ENCODE data around the gene FMNL2. TPM values are rescaled to one million over a fixed set of nuclear protein-coding genes. Genes with fewer than 3 reads are reported as not detected.

The FMNL2 gene
- total RNA-seq, 1 experiment from 2014 or later = 28.1 TPM

DNA sequence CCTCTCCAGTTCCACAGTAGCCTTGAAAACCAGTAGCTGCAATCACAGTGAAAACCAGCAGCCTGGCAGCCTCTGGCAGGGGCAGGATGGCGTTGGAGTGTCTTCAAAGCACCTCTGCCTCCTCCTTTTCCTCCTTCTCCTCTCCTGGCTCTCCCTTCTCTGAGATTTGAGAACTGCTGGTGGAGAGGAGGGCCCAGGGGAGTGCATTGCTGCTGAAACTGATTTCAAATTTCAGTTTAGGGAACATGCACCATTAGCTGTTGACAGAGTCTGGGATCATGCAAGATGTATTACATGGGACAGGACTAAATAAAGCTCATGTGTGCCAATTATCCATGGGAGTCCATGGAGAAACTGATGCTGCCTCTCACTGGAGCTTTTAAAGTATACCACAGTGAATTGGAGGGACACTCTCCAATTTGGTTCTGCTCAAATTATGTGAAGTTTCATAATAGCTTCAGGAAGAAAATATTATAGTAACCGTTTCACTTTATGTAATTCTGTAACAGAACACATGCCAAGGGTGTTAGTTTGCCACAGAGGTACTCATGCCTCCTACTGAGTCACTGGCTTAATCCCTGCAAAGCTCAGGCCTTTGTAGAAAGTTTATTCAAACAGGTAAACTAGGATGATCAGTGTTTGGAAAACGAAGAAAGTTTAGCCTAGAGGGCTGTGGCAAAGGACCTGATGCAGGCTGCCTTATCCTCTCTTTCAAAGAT lies 236.2 kb downstream of the FMNL2 start (continued):
- no peak for TF ChIP-seq SRF (IDR thresholded peaks at IDR 0.05; ENCODE audit: low read depth)

DNA sequence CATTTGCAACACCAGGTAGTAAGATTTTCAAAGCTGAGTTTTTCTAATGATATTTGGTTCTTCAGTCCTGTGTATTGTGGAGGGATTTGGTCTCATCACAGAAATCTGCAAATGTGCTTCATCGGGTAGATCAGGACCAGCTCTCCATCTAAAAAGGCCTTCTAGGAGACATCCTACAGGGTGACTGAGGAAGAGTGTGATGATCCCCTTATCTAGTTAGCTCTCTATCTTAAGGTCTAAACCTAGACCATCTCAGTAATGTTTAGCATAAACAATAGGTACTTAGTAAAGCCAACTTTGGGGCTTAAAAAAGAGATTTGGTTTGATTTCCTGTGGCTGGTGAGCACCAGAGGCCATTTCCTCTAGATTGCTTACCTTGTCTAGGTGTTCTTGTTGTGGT lies 237.1 kb downstream of the FMNL2 start:
- Histone ChIP-seq H3K4me1 (ENCODE audit: control insufficient read depth in 1 of 2, insufficient read depth in 2 of 2, low read length in 2 of 2) (peaks cover 0 to 5% of the 10 kb centered on the region in 2 experiments; a peak in 2 of 4 replicates), H3K4me2 (ENCODE audit: low read length) (no peak overlapping the region), H3K36me3 (ENCODE audit: control insufficient read depth in 1 of 2, insufficient read depth in 2 of 2, low read length in 2 of 2) (no peaks in the 10 kb centered on the region), H3K27me3 (ENCODE audit: insufficient read depth, low read length) (no peaks in the 10 kb centered on the region), H3K27ac (ENCODE audit: low read depth, low read length) (no peak overlapping the region), H3K9me3 (ENCODE audit: control insufficient read depth in 1 of 2, insufficient read depth in 1 of 2, low read depth in 1 of 2, low read length in 2 of 2) (no peaks in the 10 kb centered on the region), H4K20me1 (ENCODE audit: insufficient read depth) (no peaks in the 10 kb centered on the region), H3K4me3 (replicated peaks in 1 of 2; ENCODE audit: low read depth in 1 of 2, low read length in 2 of 2) (no peak overlapping the region), H2AFZ (ENCODE audit: low read depth, low read length, poor library complexity, severe bottlenecking) (no peak overlapping the region), H3K9ac (ENCODE audit: low read length) (no peak overlapping the region), H3K9me2 (ENCODE audit: insufficient read depth) (no peaks in the 10 kb centered on the region), H3K79me2 (ENCODE audit: insufficient read depth, low read length) (no peaks in the 10 kb centered on the region)
- DNase-seq (ENCODE audit: low read depth, low spot score) (no peak), ATAC-seq (no peak)
- ChIA-PET RAD21 (ENCODE audit: low non-redundant PET in 1 of 2, low total read pairs in 2 of 2, uncharacterized antibody in 2 of 2, unreplicated experiment in 2 of 2) (no interaction called here), CTCF (no interaction called here), POLR2A (no interaction called here)
- no TSS peak for BruUV-seq (replicated peaks)
- TF ChIP-seq ZFX (IDR thresholded peaks at IDR 0.05) (no peak), CBX3 (IDR thresholded peaks at IDR 0.05; ENCODE audit: low read depth) (no peak), SRF (IDR thresholded peaks at IDR 0.05; ENCODE audit: low read depth) (no peak), ELF1 (IDR thresholded peaks at IDR 0.05; ENCODE audit: borderline replicate concordance, low read depth) (no peak), TCF7L2 (IDR thresholded peaks at IDR 0.05; ENCODE audit: borderline replicate concordance, extremely low read depth, insufficient read depth, insufficient read length) (no peak), POLR2AphosphoS5 (IDR thresholded peaks at IDR 0.05; ENCODE audit: low read depth, low read length) (no peak), YY1 (IDR thresholded peaks at IDR 0.05; ENCODE audit: extremely low read depth, insufficient replicate concordance, low read depth, low read length) (no peak), SP1 (IDR thresholded peaks at IDR 0.05; ENCODE audit: low read depth) (no peak), RAD21 (IDR thresholded peaks at IDR 0.05; ENCODE audit: low read depth) (no peak), EGR1 (IDR thresholded peaks at IDR 0.05; ENCODE audit: low read depth) (no peak), EZH2phosphoT487 (IDR thresholded peaks at IDR 0.05; ENCODE audit: borderline replicate concordance) (no peak), JUND (IDR thresholded peaks at IDR 0.05) (no peak), FOSL1 (IDR thresholded peaks at IDR 0.05; ENCODE audit: low read depth) (no peak), EZH2 (IDR thresholded peaks at IDR 0.05) (no peak)
- TF ChIP-seq, protein P1, sequence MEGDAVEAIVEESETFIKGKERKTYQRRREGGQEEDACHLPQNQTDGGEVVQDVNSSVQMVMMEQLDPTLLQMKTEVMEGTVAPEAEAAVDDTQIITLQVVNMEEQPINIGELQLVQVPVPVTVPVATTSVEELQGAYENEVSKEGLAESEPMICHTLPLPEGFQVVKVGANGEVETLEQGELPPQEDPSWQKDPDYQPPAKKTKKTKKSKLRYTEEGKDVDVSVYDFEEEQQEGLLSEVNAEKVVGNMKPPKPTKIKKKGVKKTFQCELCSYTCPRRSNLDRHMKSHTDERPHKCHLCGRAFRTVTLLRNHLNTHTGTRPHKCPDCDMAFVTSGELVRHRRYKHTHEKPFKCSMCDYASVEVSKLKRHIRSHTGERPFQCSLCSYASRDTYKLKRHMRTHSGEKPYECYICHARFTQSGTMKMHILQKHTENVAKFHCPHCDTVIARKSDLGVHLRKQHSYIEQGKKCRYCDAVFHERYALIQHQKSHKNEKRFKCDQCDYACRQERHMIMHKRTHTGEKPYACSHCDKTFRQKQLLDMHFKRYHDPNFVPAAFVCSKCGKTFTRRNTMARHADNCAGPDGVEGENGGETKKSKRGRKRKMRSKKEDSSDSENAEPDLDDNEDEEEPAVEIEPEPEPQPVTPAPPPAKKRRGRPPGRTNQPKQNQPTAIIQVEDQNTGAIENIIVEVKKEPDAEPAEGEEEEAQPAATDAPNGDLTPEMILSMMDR (IDR thresholded peaks at IDR 0.05 in 2 of 3, conservative IDR thresholded peaks at IDR 0.05 in 1 of 3; ENCODE audit: borderline replicate concordance in 1 of 3, insufficient read depth in 1 of 3, low read depth in 2 of 3, low read length in 2 of 3) = no peak
- TF ChIP-seq, protein P2, sequence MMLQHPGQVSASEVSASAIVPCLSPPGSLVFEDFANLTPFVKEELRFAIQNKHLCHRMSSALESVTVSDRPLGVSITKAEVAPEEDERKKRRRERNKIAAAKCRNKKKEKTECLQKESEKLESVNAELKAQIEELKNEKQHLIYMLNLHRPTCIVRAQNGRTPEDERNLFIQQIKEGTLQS (IDR thresholded peaks at IDR 0.05) = no peak
- TF ChIP-seq, protein P3, sequence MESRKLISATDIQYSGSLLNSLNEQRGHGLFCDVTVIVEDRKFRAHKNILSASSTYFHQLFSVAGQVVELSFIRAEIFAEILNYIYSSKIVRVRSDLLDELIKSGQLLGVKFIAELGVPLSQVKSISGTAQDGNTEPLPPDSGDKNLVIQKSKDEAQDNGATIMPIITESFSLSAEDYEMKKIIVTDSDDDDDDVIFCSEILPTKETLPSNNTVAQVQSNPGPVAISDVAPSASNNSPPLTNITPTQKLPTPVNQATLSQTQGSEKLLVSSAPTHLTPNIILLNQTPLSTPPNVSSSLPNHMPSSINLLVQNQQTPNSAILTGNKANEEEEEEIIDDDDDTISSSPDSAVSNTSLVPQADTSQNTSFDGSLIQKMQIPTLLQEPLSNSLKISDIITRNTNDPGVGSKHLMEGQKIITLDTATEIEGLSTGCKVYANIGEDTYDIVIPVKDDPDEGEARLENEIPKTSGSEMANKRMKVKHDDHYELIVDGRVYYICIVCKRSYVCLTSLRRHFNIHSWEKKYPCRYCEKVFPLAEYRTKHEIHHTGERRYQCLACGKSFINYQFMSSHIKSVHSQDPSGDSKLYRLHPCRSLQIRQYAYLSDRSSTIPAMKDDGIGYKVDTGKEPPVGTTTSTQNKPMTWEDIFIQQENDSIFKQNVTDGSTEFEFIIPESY (IDR thresholded peaks at IDR 0.05; ENCODE audit: extremely low read depth, insufficient replicate concordance, low read length) = no peak
- intact Hi-C loops (cut with micrococcal nuclease) = no loop called here

Measured in HCT116 (cell line).